ENCODE measurements around the gene SLU7. TPM values are rescaled to one million over a fixed set of nuclear protein-coding genes. Genes with fewer than 3 reads are reported as not detected.

Gene SLU7
- polyA plus RNA-seq, 1 donor from 2014 or later, result 82.2 TPM

GRCh38 chr5:160354666-160355065, 64.2 kb downstream of the SLU7 start:
- TF ChIP-seq EZH2 (IDR thresholded peaks at IDR 0.05; ENCODE audit: borderline replicate concordance, insufficient read depth, low read length, poor library complexity, severe bottlenecking) (no peak), REST (IDR thresholded peaks at IDR 0.05; ENCODE audit: borderline replicate concordance) (no peak), CTCF (IDR thresholded peaks at IDR 0.05; ENCODE audit: poor library complexity, severe bottlenecking) (no peak), TAF1 (IDR thresholded peaks at IDR 0.05; ENCODE audit: low read depth) (no peak), SMC3 (conservative IDR thresholded peaks at IDR 0.05; ENCODE audit: poor library complexity) (no peak), POLR2AphosphoS5 (IDR thresholded peaks at IDR 0.05) (no peak), MXI1 (conservative IDR thresholded peaks at IDR 0.05; ENCODE audit: poor library complexity, severe bottlenecking) (no peak), RAD21 (conservative IDR thresholded peaks at IDR 0.05) (no peak), EP300 (conservative IDR thresholded peaks at IDR 0.05; ENCODE audit: poor library complexity, severe bottlenecking) (no peak)
- Histone ChIP-seq H3K27ac (ENCODE audit: low read length) (no peak overlapping the region), H3K9me2 (ENCODE audit: insufficient read depth, low read length) (no peaks in the 10 kb centered on the region), H3K4me3 (ENCODE audit: low read length) (no peak overlapping the region), H3K27me3 (ENCODE audit: insufficient read depth, low read depth, low read length) (no peaks in the 10 kb centered on the region), H3K4me2 (ENCODE audit: low read length) (no peak overlapping the region), H3K9ac (ENCODE audit: low read length) (no peak overlapping the region), H3K79me2 (replicated peaks; ENCODE audit: insufficient read depth, low read length) (no peaks in the 10 kb centered on the region), H2AFZ (ENCODE audit: low read depth, low read length) (no peak overlapping the region), H4K20me1 (ENCODE audit: insufficient read depth) (no peaks in the 10 kb centered on the region), H3K9me3 (ENCODE audit: low read length) (no peaks in the 10 kb centered on the region), H3K36me3 (ENCODE audit: insufficient read depth, low read length) (no peaks in the 10 kb centered on the region), H3F3A (ENCODE audit: insufficient read depth, low read length, poor library complexity, severe bottlenecking) (no peaks in the 10 kb centered on the region)

- H3K9ac ChIP-seq (ENCODE audit: low read length), result no peak overlapping the region
- no peaks in the 10 kb centered on the region for H4K20me1 ChIP-seq (ENCODE audit: insufficient read depth)
- no peaks in the 10 kb centered on the region for H3K36me3 ChIP-seq (ENCODE audit: insufficient read depth, low read length)
- H3K79me2 ChIP-seq (replicated peaks; ENCODE audit: insufficient read depth, low read length), result no peaks in the 10 kb centered on the region
- H3F3A ChIP-seq (ENCODE audit: insufficient read depth, low read length, poor library complexity, severe bottlenecking), result no peaks in the 10 kb centered on the region
- H3K9me2 ChIP-seq (ENCODE audit: insufficient read depth, low read length), result no peaks in the 10 kb centered on the region
- TF ChIP-seq CTCF (IDR thresholded peaks at IDR 0.05; ENCODE audit: poor library complexity, severe bottlenecking) (no peak), MXI1 (conservative IDR thresholded peaks at IDR 0.05; ENCODE audit: poor library complexity, severe bottlenecking) (no peak), SMC3 (conservative IDR thresholded peaks at IDR 0.05; ENCODE audit: poor library complexity) (no peak), EZH2 (IDR thresholded peaks at IDR 0.05; ENCODE audit: borderline replicate concordance, insufficient read depth, low read length, poor library complexity, severe bottlenecking) (no peak), POLR2AphosphoS5 (IDR thresholded peaks at IDR 0.05) (no peak)
- no peaks in the 10 kb centered on the region for H3K27me3 ChIP-seq (ENCODE audit: insufficient read depth, low read depth, low read length)
- no peak overlapping the region for H3K4me2 ChIP-seq (ENCODE audit: low read length)
- H3K27ac ChIP-seq (ENCODE audit: low read length), result no peak overlapping the region
- no peaks in the 10 kb centered on the region for H3K9me3 ChIP-seq (ENCODE audit: low read length)
- no peak overlapping the region for H3K4me3 ChIP-seq (ENCODE audit: low read length)
- no peak overlapping the region for H2AFZ ChIP-seq (ENCODE audit: low read depth, low read length)
Measured at GRCh38 chr5:160353379-160353778, 65.5 kb downstream of the SLU7 start.
